K562 (cell line): ENCODE data around the gene DDX60. TPM values are rescaled to one million over a fixed set of nuclear protein-coding genes. Genes with fewer than 3 reads are reported as not detected.

Source experiments
- CBX2 ChIP-seq: fragments of 200-600 bp; sonication (generic); IDR thresholded peaks from one replicate; pipeline ENCODE4 v1.6.1; 2012; ENCODE audit warnings: mild to moderate bottlenecking, low read length, inconsistent platforms; ENCODE audit not compliant: insufficient read depth, poor library complexity, severe bottlenecking
- ELF2 ChIP-seq: fragments of 250-450 bp; sonication (Bioruptor Pico); IDR thresholded peaks from 2 replicates; pipeline ENCODE4 v1.5.0; 2021; ENCODE audit warnings: mild to moderate bottlenecking
- HNRNPH1 ChIP-seq: fragments of 200-400 bp; formaldehyde crosslinking; optimal IDR thresholded peaks from 2 replicates; pipeline ENCODE3; 2017; ENCODE audit warnings: low read depth, mild to moderate bottlenecking, low read length, moderate library complexity
- MTF1 ChIP-seq: fragments of 250-450 bp; sonication (Bioruptor Pico); IDR thresholded peaks from 2 replicates; pipeline ENCODE4 v1.9.0; 2021; ENCODE audit warnings: moderate library complexity, mild to moderate bottlenecking, inconsistent platforms, borderline replicate concordance
- MXI1 ChIP-seq: IDR thresholded peaks from 2 replicates; pipeline ENCODE4 v1.6.1; 2011; ENCODE audit warnings: low read depth, mild to moderate bottlenecking, improper control_type of control experiment, low read length
- NFATC3 ChIP-seq: fragments of 450-650 bp; IDR thresholded peaks from 2 replicates; pipeline ENCODE4 v1.6.1; 2017; ENCODE audit warnings: mild to moderate bottlenecking
- RFX1 ChIP-seq: fragments of 450-650 bp; IDR thresholded peaks from 2 replicates; pipeline ENCODE4 v1.6.1; 2016; ENCODE audit warnings: mild to moderate bottlenecking, moderate library complexity
- SIN3A ChIP-seq, 2 experiments: fragments of 150-350 bp in 1 of 2; IDR thresholded peaks; 2 replicates each; pipeline ENCODE4 v1.6.1; 2011 to 2016; ENCODE audit warnings: borderline replicate concordance in 2 of 2, low read depth in 2 of 2, low read length in 2 of 2, mild to moderate bottlenecking in 2 of 2, moderate library complexity in 2 of 2; ENCODE audit not compliant: control insufficient read depth in 1 of 2
- ZNF561 ChIP-seq: fragments of 450-650 bp; formaldehyde crosslinking; conservative IDR thresholded peaks from 2 replicates; pipeline ENCODE4 v1.4.0; 2020; ENCODE audit warnings: mild to moderate bottlenecking, moderate library complexity
- polyA plus RNA-seq, 8 experiments: library from polyadenylated mRNA; depleted of rRNA in 4 of 8; stranded (reverse) in 5 of 8; unstranded in 3 of 8; fragments of >200 nt; fragmentation: Nextera tagmentation in 2 of 8; fragmentation: Illumina TruSeq in 1 of 8; extraction: Ambion mirVana in 2 of 8; extraction: Trizol in 1 of 8; gene quantifications; 2 replicates each; pipeline versions ENCODE4 v1.2.1 to v1.2.3, GENCODE V29; 2011 to 2014; ENCODE audit warnings: inconsistent platforms in 1 of 8, missing spikeins in 1 of 8
- total RNA-seq, 7 experiments: library from RNA; depleted of rRNA in 6 of 7; stranded (reverse); fragments of >200 nt in 6 of 7; fragmentation: Illumina TruSeq in 2 of 7; extraction: Trizol in 2 of 7; gene quantifications; 2 replicates each; pipeline versions ENCODE4 v1.2.1 to v1.2.3, GENCODE V29; 2011 to 2021; ENCODE audit warnings: low replicate concordance in 1 of 7
- TF ChIP-seq, protein P1 (sequence below): fragments of 450-650 bp; IDR thresholded peaks from 2 replicates; pipeline ENCODE4 v1.6.1; 2016; ENCODE audit warnings: low read depth
- TF ChIP-seq, protein P2 (sequence below), 2 experiments: fragments of 450-650 bp in 1 of 2; sonication (generic) in 1 of 2; formaldehyde crosslinking in 1 of 2; IDR thresholded peaks in 1 of 2; conservative IDR thresholded peaks in 1 of 2; 2 replicates each; pipeline versions ENCODE4 v1.6.1 to v1.8.1; 2016 to 2023; ENCODE audit warnings: mild to moderate bottlenecking in 2 of 2, moderate library complexity in 2 of 2, inconsistent platforms in 1 of 2, missing genetic modification reagents in 1 of 2

DDX60 gene
- total and polyA plus RNA-seq, 9 of the 15 experiments (the other 6 are each of a cell fraction or from before 2014, with no cell fraction given) = 0.06 to 0.25 (median 0.13) TPM

- TF ChIP-seq, protein P1, sequence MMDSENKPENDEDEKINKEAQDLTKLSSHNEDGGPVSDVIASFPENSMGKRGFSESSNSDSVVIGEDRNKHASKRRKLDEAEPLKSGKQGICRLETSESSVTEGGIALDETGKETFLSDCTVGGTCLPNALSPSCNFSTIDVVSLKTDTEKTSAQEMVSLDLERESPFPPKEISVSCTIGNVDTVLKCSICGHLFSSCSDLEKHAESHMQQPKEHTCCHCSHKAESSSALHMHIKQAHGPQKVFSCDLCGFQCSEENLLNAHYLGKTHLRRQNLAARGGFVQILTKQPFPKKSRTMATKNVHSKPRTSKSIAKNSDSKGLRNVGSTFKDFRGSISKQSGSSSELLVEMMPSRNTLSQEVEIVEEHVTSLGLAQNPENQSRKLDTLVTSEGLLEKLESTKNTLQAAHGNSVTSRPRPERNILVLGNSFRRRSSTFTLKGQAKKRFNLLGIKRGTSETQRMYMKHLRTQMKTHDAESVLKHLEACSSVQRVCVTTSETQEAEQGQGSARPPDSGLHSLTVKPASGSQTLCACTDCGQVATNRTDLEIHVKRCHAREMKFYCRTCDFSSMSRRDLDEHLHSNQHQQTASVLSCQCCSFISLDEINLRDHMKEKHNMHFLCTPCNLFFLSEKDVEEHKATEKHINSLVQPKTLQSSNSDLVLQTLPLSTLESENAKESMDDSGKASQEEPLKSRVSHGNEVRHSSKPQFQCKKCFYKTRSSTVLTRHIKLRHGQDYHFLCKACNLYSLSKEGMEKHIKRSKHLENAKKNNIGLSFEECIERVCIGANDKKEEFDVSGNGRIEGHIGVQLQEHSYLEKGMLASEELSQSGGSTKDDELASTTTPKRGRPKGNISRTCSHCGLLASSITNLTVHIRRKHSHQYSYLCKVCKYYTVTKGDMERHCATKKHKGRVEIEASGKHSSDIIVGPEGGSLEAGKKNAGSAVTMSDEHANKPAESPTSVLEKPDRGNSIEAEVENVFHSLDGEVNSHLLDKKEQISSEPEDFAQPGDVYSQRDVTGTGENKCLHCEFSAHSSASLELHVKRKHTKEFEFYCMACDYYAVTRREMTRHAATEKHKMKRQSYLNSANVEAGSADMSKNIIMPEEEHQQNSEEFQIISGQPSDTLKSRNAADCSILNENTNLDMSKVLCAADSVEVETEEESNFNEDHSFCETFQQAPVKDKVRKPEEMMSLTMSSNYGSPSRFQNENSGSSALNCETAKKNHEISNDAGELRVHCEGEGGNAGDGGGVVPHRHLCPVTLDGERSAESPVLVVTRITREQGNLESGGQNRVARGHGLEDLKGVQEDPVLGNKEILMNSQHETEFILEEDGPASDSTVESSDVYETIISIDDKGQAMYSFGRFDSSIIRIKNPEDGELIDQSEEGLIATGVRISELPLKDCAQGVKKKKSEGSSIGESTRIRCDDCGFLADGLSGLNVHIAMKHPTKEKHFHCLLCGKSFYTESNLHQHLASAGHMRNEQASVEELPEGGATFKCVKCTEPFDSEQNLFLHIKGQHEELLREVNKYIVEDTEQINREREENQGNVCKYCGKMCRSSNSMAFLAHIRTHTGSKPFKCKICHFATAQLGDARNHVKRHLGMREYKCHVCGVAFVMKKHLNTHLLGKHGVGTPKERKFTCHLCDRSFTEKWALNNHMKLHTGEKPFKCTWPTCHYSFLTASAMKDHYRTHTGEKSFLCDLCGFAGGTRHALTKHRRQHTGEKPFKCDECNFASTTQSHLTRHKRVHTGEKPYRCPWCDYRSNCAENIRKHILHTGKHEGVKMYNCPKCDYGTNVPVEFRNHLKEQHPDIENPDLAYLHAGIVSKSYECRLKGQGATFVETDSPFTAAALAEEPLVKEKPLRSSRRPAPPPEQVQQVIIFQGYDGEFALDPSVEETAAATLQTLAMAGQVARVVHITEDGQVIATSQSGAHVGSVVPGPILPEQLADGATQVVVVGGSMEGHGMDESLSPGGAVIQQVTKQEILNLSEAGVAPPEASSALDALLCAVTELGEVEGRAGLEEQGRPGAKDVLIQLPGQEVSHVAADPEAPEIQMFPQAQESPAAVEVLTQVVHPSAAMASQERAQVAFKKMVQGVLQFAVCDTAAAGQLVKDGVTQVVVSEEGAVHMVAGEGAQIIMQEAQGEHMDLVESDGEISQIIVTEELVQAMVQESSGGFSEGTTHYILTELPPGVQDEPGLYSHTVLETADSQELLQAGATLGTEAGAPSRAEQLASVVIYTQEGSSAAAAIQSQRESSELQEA = no peak
- TF ChIP-seq MXI1 = no peak
- TF ChIP-seq CBX2 = no peak
- TF ChIP-seq NFATC3 = no peak
- no peak for TF ChIP-seq RFX1
- no peak for TF ChIP-seq ZNF561 (CRISPR knock-in tag)
- no peak for TF ChIP-seq SIN3A (IDR thresholded peaks at IDR 0.05; ENCODE audit: borderline replicate concordance in 2 of 2, control insufficient read depth in 1 of 2, low read depth in 2 of 2, low read length in 2 of 2)
- TF ChIP-seq, protein P2, sequence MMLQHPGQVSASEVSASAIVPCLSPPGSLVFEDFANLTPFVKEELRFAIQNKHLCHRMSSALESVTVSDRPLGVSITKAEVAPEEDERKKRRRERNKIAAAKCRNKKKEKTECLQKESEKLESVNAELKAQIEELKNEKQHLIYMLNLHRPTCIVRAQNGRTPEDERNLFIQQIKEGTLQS (IDR thresholded peaks at IDR 0.05) = no peak
- TF ChIP-seq, protein P2 (CRISPR knock-in tag; conservative IDR thresholded peaks at IDR 0.05) = no peak
- TF ChIP-seq MTF1 = no peak
- TF ChIP-seq ELF2 (CRISPR knock-in tag) = no peak
- TF ChIP-seq HNRNPH1 = no peak
Measured at GRCh38 chr4:168336837-168337549, 18.4 kb upstream of the DDX60 start (continued).
